SK-N-SH (cell line): ENCODE measurements around the gene PRKG1.

Experiments
- GABPA ChIP-seq: IDR thresholded peaks from 2 replicates; pipeline ENCODE4 v1.4.0; 2012; ENCODE audit warnings: low read depth, mild to moderate bottlenecking
- JUND ChIP-seq: IDR thresholded peaks from 2 replicates; pipeline ENCODE4 v1.4.0; 2012
- MXI1 ChIP-seq: IDR thresholded peaks from 2 replicates; pipeline ENCODE4 v1.6.1; 2012; ENCODE audit warnings: mild to moderate bottlenecking, low read depth, low read length, improper control_type of control experiment
- NRF1 ChIP-seq: IDR thresholded peaks from 2 replicates; pipeline ENCODE4 v1.6.1; 2012; ENCODE audit warnings: low read depth, mild to moderate bottlenecking, low read length
- POLR2AphosphoS5 ChIP-seq: IDR thresholded peaks from 2 replicates; pipeline ENCODE4 v1.6.1; 2012; ENCODE audit warnings: low read depth, low read length
- RAD21 ChIP-seq: IDR thresholded peaks from 2 replicates; pipeline ENCODE4 v1.6.1; 2012; ENCODE audit warnings: mild to moderate bottlenecking, low read length
- TEAD4 ChIP-seq: IDR thresholded peaks from 2 replicates; pipeline ENCODE4 v1.4.0; 2012; ENCODE audit warnings: mild to moderate bottlenecking, borderline replicate concordance; ENCODE audit not compliant: insufficient read depth
- TF ChIP-seq, protein P1 (sequence below): fragments of 200-600 bp; sonication (generic); IDR thresholded peaks from 2 replicates; pipeline ENCODE4 v1.6.1; 2017; ENCODE audit warnings: antibody characterized with exemption, mild to moderate bottlenecking, moderate library complexity
- TF ChIP-seq, protein P2 (sequence below): IDR thresholded peaks from 2 replicates; pipeline ENCODE4 v1.6.1; 2012; ENCODE audit warnings: mild to moderate bottlenecking, low read depth, low read length, moderate library complexity

DNA sequence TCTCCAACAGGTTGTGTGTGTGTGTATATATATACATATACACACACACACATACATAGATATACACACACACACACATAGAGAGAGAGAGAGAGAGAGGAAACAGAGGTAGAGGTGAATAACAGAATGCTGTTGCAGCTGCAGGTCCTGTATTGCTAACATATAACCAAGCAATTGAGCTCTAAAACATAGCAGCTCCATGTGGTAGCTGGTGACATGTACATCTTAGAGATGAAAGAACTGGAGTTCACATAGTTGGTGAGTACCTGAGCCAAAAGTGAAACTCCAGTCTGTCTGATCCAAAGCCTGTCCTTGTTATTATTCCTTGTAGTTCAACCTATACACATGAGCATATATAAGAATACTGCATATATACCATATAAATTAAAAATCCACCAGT is 778.0 kb downstream of the PRKG1 start:
- TF ChIP-seq, protein P1, sequence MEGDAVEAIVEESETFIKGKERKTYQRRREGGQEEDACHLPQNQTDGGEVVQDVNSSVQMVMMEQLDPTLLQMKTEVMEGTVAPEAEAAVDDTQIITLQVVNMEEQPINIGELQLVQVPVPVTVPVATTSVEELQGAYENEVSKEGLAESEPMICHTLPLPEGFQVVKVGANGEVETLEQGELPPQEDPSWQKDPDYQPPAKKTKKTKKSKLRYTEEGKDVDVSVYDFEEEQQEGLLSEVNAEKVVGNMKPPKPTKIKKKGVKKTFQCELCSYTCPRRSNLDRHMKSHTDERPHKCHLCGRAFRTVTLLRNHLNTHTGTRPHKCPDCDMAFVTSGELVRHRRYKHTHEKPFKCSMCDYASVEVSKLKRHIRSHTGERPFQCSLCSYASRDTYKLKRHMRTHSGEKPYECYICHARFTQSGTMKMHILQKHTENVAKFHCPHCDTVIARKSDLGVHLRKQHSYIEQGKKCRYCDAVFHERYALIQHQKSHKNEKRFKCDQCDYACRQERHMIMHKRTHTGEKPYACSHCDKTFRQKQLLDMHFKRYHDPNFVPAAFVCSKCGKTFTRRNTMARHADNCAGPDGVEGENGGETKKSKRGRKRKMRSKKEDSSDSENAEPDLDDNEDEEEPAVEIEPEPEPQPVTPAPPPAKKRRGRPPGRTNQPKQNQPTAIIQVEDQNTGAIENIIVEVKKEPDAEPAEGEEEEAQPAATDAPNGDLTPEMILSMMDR, result no peak
- TF ChIP-seq RAD21, result no peak
- TF ChIP-seq TEAD4, result no peak
- TF ChIP-seq MXI1, result no peak
- TF ChIP-seq, protein P2, sequence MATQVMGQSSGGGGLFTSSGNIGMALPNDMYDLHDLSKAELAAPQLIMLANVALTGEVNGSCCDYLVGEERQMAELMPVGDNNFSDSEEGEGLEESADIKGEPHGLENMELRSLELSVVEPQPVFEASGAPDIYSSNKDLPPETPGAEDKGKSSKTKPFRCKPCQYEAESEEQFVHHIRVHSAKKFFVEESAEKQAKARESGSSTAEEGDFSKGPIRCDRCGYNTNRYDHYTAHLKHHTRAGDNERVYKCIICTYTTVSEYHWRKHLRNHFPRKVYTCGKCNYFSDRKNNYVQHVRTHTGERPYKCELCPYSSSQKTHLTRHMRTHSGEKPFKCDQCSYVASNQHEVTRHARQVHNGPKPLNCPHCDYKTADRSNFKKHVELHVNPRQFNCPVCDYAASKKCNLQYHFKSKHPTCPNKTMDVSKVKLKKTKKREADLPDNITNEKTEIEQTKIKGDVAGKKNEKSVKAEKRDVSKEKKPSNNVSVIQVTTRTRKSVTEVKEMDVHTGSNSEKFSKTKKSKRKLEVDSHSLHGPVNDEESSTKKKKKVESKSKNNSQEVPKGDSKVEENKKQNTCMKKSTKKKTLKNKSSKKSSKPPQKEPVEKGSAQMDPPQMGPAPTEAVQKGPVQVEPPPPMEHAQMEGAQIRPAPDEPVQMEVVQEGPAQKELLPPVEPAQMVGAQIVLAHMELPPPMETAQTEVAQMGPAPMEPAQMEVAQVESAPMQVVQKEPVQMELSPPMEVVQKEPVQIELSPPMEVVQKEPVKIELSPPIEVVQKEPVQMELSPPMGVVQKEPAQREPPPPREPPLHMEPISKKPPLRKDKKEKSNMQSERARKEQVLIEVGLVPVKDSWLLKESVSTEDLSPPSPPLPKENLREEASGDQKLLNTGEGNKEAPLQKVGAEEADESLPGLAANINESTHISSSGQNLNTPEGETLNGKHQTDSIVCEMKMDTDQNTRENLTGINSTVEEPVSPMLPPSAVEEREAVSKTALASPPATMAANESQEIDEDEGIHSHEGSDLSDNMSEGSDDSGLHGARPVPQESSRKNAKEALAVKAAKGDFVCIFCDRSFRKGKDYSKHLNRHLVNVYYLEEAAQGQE, result no peak
- TF ChIP-seq NRF1, result no peak
- no peak for TF ChIP-seq JUND
- TF ChIP-seq GABPA, result no peak
- TF ChIP-seq POLR2AphosphoS5, result no peak
